NCI-H128 (cell line): ENCODE results near the gene C12orf60.
"Not testable (repeated sequence)": the region's sequence is repeated elsewhere in the genome, so short reads cannot be mapped to it uniquely, and the experiment has no call there.

Experiments
- DNase-seq: peaks from one replicate; lab custom pipeline; 2025; ENCODE audit not compliant: unreplicated experiment; lab: John Stamatoyannopoulos, UW

The C12orf60 gene, protein sequence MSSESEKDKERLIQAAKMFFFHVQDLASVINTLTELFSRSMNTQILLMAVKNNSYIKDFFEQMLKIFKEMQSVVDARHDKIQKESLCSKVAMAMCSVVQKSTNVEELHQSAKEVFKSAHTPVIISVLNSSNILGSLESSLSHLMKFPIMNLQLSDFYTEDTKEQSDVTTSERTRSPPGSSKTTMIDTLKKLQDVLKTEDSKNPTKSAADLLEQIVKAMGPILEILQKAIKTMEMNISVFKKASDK

GRCh38 chr12:14803011-14803829 is at the start of gene C12orf60, which contains the start of gene WBP11:
TSS of gene C12orf60 (plus strand) at chr12:14803670. CDS start at chr12:14822936, 19,266 bp downstream.
TSS of gene WBP11 (minus strand) at chr12:14803478. CDS start at chr12:14801383, 2,095 bp downstream.
- DNase-seq, result peak; percentile 98

DNA sequence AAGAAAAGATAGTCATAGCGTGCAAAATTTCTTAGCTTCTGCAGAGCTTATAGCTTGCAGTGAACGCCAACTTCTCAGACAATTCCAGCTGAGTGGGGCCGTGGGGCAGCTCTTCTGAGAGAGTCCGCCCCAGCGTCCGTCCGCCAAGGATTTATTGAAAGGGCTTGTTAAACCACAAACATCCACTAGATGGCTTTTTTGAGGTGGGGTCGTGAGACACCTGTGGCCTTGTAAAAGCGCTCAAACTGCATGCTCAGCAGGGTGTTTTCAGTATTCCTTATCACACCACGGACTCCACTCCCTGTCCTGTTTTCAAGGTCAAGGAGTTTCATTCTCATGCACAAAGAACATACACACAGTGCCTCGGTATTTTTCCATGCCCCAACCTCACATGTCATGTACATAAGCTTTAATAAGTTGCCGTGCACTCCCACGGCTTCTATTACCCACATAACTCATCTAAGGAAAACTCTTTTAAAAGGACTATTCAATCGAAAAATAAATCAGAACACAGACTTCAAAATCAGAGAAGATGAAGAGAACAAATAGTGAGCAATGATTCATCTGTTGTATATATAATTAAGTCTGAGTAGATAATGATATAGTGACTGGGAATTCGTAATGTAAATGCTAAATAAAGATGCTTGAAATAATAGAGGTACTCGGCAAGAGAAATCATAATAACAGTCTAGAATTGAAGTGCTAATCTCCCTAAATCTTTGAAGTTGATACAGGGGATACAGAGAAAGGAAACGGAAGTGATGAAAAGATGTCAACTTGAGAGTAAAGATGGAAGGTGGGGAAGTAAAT is 46.9 kb upstream of the C12orf60 start:
- DNase-seq, result no peak

GRCh38 chr12:14759711-14760280 is 43.7 kb upstream of the C12orf60 start:
- DNase-seq, result not testable (repeated sequence)

DNA sequence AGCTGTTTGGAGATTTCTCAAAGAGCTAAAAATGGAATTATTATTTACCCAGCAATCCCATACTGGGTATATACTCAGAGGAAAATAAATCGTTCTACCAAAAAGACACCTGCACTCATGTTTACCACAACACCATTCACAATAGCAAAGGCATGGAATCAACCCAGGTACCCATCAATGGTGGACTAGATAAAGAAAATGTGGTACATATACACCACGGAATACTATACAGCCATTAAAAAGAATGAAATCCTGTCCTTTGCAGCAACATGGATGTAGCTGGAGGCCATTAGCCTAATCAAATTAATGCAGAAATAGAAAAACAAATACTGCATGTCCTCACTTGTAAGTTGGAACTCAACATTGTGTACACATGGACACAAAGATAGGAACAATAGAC is 38.1 kb upstream of the C12orf60 start:
- DNase-seq, result no peak

DNA sequence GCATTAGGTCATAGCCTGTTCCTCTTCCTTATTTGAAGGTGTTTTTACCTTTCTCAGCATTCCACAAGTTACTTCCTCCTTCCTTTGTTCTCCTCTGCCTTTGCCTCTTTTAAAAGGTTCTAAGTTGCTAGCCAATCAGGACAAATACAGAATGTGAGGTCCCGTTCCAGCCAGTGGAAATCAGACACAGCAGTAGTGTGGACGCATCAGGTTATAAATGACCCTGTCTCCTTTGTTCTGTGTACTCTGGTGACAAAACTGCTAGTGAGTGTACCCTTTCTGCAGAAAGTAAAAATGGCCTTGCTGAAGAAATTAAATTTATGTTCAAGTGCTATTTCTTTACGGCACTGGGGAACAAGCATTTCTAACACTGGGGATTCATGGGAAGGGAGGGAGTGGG is 37.5 kb upstream of the C12orf60 start:
- DNase-seq, result not testable (repeated sequence)

DNA sequence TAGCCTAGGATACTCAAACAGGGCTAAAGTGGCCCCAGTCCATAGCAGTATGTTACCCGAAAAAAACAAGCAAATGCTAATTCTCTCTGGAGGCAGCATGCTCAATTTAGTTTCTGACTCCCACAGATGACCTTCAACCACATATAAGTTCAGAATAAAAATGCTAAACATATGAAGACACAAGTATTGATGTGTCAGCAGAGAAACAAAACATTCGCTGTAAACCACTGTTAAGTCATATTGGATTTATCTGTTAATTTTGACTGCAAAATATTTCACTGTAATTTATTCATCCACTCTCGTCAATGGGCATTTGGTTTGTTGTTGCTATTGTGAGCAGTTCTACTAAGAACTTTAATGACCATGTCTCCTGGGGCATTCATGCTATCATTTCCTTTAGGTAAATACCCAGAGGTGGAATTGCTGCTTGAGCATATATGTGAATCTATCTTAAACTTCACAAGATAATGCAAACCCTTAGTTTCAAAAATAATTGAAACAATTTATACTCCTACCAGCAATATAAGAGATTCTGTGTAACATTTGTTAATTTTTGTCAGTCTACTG is 36.7 kb upstream of the C12orf60 start:
- no peak for DNase-seq

DNA sequence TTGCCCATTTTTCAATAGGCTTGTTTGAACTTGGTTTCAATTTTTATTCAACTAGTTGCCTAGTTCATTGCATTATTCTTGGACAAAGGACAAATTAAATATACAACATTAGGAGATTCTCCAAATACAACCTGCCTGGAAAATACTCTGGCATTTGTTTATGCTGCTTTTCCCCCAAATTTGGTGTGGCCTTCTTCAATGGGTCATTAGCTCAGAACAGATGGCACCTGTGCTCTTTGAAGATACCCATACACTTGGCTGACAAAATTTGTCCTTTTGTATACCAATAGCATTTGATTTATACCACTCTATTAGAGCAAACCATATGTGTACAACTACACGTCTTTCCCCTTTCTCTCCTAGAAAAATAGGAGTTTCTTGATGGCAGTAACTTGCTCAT is 35.9 kb upstream of the C12orf60 start:
- no peak for DNase-seq

GRCh38 chr12:14768823-14769405 is 34.6 kb upstream of the C12orf60 start:
- DNase-seq, result no peak

- DNase-seq, result no peak
Observed at GRCh38 chr12:14769466-14769968, 34.0 kb upstream of the C12orf60 start.

- DNase-seq, result peak; percentile 88
Observed at GRCh38 chr12:14769969-14770495, 33.4 kb upstream of the C12orf60 start.

DNA sequence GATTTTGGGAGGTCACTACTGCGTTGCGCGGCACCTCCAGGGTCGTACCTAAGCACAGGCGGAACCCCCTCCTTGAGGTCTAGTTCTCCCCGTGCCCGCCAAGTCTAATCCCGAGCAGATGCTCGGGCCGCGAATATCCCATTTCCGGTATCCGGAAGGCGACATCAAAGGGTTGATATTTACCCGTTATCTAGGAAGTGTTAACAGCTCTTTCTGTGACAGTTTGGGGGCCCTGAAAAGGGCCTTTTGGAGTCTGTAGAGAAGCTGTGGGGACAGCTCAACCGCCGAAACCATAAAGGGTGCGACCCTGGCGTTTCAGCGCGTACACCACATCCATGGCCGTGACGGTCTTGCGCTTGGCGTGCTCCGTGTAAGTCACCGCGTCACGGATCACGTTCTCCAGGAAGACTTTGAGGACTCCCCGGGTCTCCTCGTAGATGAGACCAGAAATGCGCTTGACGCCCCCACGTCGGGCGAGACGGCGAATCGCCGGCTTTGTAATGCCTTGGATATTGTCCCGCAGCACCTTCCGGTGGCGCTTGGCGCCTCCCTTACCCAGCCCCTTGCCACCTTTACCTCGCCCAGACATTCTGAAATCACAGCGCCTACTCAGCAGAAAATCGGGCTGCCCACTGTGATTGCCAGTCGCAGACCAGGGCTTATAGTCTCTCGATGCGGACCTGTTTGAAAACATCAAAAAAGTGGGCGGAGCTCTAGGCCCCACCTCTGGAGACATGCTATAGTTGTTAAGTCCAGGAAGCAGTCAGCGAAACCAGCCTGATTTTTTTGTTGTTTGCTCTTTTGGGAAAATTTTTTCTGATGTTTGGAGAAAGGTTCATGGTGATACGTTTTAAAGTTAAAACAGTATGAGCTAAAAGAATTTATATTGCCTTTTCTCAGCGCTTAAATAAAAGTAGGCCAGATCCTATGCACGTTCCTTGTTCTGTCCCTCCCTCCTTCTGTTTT is 32.7 kb upstream of the C12orf60 start:
- peak; percentile 94 for DNase-seq

- no peak for DNase-seq
Observed at GRCh38 chr12:14771651-14772137, 31.8 kb upstream of the C12orf60 start.

- DNase-seq, result no peak
Observed at GRCh38 chr12:14772946-14773345, 30.5 kb upstream of the C12orf60 start.

- DNase-seq, result no peak
Observed at GRCh38 chr12:14773685-14774073, 29.8 kb upstream of the C12orf60 start.

- no peak for DNase-seq
Observed at GRCh38 chr12:14774074-14774905, 29.2 kb upstream of the C12orf60 start.

DNA sequence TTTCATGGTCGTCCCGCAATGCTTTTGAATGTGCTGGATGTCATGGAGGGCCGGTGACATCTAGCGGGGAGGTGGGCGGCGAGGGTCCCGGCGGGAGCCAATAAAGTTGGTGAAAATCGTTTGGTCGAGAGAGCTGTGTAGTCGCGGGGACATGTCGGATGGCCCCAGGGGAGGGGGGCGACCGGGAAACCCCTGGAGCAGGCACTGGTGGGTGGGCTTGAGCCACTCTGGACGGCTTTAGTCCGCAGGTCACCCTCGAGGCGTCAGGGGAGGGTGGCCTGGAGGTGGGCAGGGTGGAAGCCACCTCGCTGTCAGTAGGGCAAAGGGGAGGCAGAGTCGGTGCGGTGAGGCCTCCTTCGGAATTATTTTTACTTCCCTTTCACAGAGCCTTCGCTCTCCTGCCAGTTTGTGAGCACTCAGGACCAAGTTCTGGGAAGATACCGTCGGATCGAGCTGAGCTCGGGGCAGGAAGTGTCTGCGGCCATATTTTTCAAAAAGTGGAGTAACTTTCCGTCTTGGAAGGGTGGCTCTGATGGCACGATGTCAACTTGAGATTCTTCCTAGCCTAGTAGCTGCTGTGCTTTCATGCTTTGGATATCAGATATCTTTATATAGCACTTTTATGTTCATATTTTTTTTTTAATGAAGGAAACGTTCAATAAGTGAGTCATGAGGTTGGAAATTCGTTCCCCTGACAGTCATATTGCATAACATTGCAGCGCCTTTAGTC is 28.4 kb upstream of the C12orf60 start:
- DNase-seq, result no peak

DNA sequence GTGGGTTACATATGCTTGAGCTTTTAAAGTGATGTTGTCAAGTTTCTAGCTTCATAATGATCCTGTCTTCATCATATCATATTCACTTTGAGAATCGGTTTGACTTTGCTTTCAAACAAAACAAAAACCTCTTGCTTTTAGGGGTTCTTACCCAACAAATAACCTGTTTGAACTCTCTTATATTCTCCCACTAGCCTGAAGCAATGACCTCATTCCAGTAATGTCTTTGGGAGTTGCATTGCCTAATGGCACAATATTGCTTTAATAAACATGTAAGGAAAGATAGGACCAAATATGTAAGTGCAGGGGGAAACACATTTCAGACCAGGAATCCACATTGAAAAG is 27.9 kb upstream of the C12orf60 start:
- DNase-seq, result no peak
